EH (cell line): Measurements from ENCODE around the gene LILRB2.
A peak's percentile ranks its signal among the peaks of the same experiment; 100 is the strongest.
"Not testable (repeated sequence)": the region's sequence is repeated elsewhere in the genome, so short reads cannot be mapped to it uniquely, and the experiment has no call there.

Experiments used
- DNase-seq: peaks from one replicate; pipeline ENCODE4 v3.0.0-alpha.2; 2015; ENCODE audit warnings: low read depth

LILRB2 gene

DNA sequence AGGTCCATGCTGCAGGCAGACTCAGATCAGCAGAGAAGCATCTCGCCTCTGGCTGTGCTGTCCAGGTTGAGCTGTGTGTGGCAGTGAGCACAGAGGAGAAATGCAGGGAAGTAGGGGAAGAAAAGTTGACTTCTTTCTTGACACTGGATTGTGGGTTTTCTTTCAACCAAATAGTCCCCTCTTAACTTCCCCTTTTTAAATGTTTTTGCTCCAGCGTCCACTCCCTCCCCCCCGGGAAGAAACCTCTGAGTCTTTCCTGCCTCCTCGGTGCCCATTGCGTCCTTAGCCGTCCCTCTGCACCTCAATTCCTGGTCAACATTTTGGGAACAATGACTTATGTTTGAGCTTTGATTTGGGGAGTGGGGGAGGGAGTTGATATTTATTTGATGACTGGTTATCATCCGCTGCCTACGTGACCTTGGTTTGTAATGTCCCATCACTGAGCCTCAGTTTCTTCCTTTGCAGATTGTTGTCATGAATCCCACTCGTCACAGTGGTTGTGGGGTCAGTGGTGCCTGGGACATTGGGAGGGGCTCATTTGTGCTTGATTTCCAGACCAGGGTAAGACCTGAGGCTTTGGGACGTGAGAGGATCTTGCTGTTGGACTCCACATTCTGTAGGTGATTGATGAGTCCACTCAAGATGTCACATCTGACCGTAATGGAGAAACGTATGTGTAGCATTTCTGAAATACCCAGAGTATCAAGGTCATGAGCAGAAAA, at the start of gene LILRB2:
Gene LILRB2 (minus strand): TSS at position 104 of the 722 bp plus-strand sequence. CDS start 614 bp downstream, outside the sequence.
- no peak for DNase-seq

- no peak for DNase-seq
Observed at GRCh38 chr19:54329476-54330165, 48.7 kb upstream of the LILRB2 start.

DNA sequence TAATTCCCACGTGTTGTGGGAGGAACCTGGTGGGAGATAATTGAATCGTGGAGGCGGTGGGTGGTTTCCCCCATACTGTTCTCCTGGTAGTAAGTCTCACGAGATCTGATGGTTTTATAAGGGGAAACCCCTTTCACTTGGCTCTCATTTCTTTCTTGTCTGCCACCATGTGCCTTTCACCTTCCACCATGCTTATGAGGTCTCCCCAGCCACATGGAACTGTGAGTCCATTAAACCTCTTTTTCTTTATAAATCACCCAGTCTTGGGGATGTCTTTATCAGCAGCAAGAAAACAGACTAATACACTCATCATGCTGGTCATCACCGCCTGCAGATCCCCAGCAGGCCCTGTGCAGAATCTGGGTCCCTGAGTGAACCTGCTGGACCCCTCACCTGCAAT, 47.9 kb upstream of the LILRB2 start:
- DNase-seq = not testable (repeated sequence)

- DNase-seq = no peak
Observed at GRCh38 chr19:54325631-54326030, 44.7 kb upstream of the LILRB2 start.

DNA sequence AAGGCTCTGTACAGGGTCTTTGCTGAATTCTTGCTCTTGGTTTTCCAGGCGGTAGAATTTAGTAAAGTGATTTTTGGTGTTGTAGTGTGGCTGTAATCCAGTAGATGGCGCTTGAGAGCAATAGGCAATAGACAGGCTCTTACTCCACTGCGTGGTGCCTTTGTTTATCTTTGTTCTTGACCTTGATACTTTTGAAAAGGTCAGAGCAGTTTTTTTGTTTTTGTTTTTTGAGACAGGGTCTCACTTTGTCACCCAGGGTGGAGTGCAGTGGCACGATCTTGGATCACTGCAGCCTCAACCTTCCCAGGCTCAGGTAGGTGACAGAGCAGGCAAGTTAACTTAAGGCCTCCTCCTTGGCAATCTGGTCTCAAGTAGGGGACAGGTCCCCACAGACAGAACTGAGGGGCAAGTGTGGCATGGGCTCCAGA, 44.3 kb upstream of the LILRB2 start:
- DNase-seq = peak; percentile 33

DNA sequence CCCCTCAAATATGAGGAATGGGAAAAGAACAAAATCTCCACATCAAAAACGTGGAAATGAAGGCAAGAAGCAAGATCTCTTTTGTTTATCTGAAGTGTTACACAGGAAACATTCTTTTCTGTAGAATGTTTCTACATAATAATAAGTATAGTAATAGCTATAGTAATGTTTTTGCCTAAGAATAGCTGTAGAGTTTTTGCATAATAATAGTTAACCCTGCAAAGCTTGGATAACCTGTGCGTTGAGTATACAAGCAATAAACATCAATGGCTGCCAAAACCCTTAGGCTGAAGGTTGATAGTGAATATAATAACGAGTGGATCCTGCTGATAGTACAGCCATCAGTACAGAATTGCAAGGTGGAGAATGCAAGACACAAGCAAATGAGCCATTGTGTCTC, 43.2 kb upstream of the LILRB2 start:
- DNase-seq = no peak

- not testable (repeated sequence) for DNase-seq
Observed at GRCh38 chr19:54322934-54323333, 42.0 kb upstream of the LILRB2 start.

GRCh38 chr19:54322295-54322694, 41.4 kb upstream of the LILRB2 start:
- DNase-seq = not testable (repeated sequence)

- no peak for DNase-seq
Observed at GRCh38 chr19:54319892-54320670, 39.2 kb upstream of the LILRB2 start.

GRCh38 chr19:54319049-54319448, 38.1 kb upstream of the LILRB2 start:
- no peak for DNase-seq

DNA sequence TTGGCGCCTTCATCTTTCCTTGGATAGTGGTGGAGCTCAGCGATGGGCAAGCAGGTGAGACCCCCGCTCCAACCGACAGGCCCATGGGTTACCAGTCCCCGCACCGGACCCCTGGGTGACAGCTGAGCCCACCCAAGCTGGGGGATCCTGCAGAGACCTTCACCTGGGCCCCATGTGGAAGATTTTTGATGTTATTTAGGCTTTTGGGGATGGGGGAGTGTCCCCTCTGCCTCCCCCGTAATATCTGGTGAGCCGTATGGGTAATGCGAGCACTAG, 37.0 kb upstream of the LILRB2 start:
- DNase-seq = no peak

- no peak for DNase-seq
Observed at GRCh38 chr19:54317108-54317964, 36.4 kb upstream of the LILRB2 start.

GRCh38 chr19:54316746-54317107, 35.8 kb upstream of the LILRB2 start:
- DNase-seq = no peak

- no peak for DNase-seq
Observed at GRCh38 chr19:54315956-54316355, 35.0 kb upstream of the LILRB2 start.

- no peak for DNase-seq
Observed at GRCh38 chr19:54312436-54313377, 31.8 kb upstream of the LILRB2 start, which contains the start of gene LILRA5. TSS of gene LILRA5 (minus strand) at chr19:54313166. CDS start at chr19:54313019, 147 bp downstream.

DNA sequence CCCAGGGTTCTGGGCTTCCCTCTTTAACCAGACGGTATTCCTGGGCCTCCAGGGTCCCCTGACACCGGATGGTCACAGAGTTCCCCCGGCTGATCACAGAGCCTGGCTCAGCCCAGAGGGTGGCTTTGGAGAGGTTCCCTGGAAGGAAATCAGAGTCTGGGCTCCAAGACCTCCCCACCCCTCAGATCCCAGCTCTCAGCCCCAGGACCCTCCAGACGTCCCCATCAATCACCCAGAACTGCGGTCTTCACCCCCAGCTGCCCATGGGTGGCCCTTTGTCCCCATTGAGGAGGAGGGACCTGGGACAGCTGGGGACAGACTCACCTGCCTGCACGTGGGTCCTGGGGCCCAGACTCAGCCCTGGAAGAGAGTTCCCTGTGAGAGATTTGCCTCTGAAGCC, 31.1 kb upstream of the LILRB2 start:
- DNase-seq = no peak

DNA sequence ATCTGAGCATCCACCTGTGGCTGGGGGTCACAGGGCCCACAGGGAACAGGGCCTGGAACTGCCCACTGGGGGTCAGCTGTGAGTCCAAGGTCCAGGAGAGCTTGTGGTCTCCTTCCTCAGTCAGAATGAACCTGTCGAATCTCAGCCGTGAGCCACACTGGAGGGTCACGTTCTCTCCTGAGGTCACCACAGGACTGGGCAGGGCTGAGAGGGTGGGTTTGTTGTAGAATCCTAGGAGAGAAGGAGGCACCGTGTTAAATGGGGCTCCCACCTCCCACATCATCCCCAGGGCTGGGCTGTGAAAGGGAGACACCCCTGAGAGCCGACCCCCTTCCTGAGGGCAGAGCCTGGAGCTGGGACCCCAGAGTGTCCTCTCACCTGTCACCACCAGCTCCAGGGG, 30.6 kb upstream of the LILRB2 start:
- DNase-seq = no peak

- DNase-seq = no peak
Observed at GRCh38 chr19:54310543-54310942, 29.6 kb upstream of the LILRB2 start.

DNA sequence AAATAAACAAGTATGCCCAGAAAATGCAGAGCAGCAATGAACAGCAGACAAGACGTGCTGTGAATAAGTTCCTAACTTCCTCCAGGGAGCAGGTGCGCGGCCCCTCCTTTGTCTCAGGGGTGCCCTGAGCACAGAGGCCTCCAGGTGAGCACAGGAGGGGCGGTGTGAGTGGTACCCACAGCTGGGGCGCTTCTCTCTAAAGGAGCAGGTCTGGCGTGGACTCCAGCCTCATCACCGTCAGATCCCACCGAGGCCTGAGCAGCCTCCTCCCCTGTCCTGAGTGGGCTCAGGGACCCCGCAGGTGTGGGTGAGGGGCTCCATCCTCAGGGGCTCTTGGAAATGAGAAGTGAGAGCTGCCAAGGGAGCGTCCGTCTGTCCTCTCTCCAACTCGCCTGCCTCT, 28.9 kb upstream of the LILRB2 start:
- no peak for DNase-seq

DNA sequence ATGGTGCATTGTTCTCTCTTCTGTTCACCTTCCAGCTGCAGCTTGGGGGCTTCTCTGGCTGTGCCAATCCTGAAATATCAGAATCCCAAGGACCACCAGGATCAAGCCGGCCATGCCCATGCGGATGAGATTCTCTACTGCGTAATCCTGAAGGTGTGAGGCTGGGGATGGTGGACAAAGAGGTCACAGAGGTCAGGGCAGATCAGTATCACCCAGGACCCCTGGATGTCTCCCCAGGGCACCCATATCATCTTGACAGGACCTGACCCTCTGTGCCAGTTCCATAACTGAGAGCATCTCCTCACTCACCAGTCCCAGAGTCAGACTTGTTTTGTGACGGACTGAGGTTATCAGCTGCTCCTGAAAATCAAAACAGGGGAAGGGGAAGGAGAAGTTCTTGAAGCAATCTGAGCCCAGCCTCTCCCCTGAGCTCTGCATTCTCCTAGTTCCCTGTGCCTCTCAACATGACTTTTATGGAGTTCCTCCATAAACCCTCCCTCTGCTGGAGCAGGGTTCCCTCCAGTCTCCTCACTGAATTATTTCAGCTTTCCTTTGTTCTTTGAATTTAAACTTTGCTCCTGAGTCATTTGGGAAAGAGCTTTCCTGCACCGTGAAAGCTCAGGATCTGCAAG, 26.6 kb upstream of the LILRB2 start:
- no peak for DNase-seq
